ENCODE results near the gene DDX11. TPM values are rescaled to one million over a fixed set of nuclear protein-coding genes. Genes with fewer than 3 reads are reported as not detected.
"Not testable (repeated sequence)": the region's sequence is repeated elsewhere in the genome, so short reads cannot be mapped to it uniquely, and the experiment has no call there.

Gene DDX11
- total RNA-seq, 1 experiment from 2014 or later = 48.7 TPM

DNA sequence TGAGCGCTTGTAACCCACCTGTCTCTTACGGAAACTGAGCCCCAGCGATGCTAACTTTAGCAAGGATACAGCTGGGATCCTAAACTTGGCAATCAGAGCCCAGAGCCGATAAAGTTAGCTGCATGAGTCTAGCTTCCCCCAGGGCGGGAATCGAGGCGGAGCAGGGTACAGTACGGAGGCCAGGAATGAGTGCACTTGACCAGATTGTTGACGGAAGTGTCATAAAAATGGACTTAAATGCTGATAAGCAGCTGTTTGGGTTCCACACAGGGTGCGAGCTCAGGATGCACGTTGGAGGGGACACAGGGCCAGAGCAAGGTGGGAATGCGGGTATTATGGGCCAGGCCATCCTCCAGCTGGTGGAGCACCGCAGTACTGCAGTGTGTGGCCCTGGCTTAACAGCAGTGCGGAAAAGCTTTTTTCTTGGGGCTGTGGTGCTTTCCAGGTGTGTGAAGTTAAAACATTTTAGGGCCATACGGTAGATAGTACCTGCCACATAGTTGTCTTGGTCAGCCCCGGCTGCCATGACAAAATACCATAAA, 744 bp downstream of the DDX11 start:
- Mint-ChIP-seq H3K4me3 (ENCODE audit: unreplicated experiment) (peak overlapping the region; percentile 97), H3K27ac (ENCODE audit: low read depth, unreplicated experiment) (peak overlapping the region; percentile 95), H3K4me1 (ENCODE audit: insufficient read depth, unreplicated experiment) (peaks cover 19% of the 10 kb centered on the region), H3K36me3 (ENCODE audit: insufficient read depth, unreplicated experiment) (peaks cover 30% of the 10 kb centered on the region)
- ChIA-PET POLR2A (interaction anchor here (1.6 kb wide), 1 partner anchor 172 kb away, joined by 4 read pairs; no protein-coding TSS in a partner anchor), CTCF (interaction anchor here (1.2 kb wide), 1 partner anchor 224 kb away, joined by 3 read pairs; no protein-coding TSS in a partner anchor)
- TF ChIP-seq CTCF (IDR thresholded peaks at IDR 0.05; ENCODE audit: unreplicated experiment) = peak; percentile 35
- intact Hi-C loops (cut with micrococcal nuclease); DNase-seq (ENCODE audit: unreplicated experiment); H3K9me3 Mint-ChIP-seq (ENCODE audit: unreplicated experiment); H3K27me3 Mint-ChIP-seq (ENCODE audit: insufficient read depth, unreplicated experiment): not testable (repeated sequence)
- BruUV-seq (replicated peaks) = TSS peak; percentile 58

GRCh38 chr12:31076150-31076549, 2.5 kb downstream of the DDX11 start:
- H3K4me1 Mint-ChIP-seq (ENCODE audit: insufficient read depth, unreplicated experiment) = peaks cover 29% of the 10 kb centered on the region
- peak overlapping the region; percentile 42 for H3K27ac Mint-ChIP-seq (ENCODE audit: low read depth, unreplicated experiment)
- POLR2A ChIA-PET; H3K27me3 Mint-ChIP-seq (ENCODE audit: insufficient read depth, unreplicated experiment); H3K9me3 Mint-ChIP-seq (ENCODE audit: unreplicated experiment); intact Hi-C loops (cut with micrococcal nuclease); BruUV-seq (replicated peaks); H3K4me3 Mint-ChIP-seq (ENCODE audit: unreplicated experiment); DNase-seq (ENCODE audit: unreplicated experiment); CTCF ChIA-PET: not testable (repeated sequence)
- peaks cover 32% of the 10 kb centered on the region for H3K36me3 Mint-ChIP-seq (ENCODE audit: insufficient read depth, unreplicated experiment)

- H3K4me3 Mint-ChIP-seq (ENCODE audit: unreplicated experiment); intact Hi-C loops (cut with micrococcal nuclease); H3K27me3 Mint-ChIP-seq (ENCODE audit: insufficient read depth, unreplicated experiment); POLR2A ChIA-PET; BruUV-seq (replicated peaks); H3K9me3 Mint-ChIP-seq (ENCODE audit: unreplicated experiment); DNase-seq (ENCODE audit: unreplicated experiment): not testable (repeated sequence)
- CTCF ChIA-PET = interaction anchor here (0.7 kb wide), 1 partner anchor 1873 kb away, joined by 3 read pairs; no protein-coding TSS in a partner anchor
- H3K27ac Mint-ChIP-seq (ENCODE audit: low read depth, unreplicated experiment) = peak overlapping the region; percentile 89
- H3K36me3 Mint-ChIP-seq (ENCODE audit: insufficient read depth, unreplicated experiment) = peaks cover 32% of the 10 kb centered on the region
- peaks cover 30% of the 10 kb centered on the region for H3K4me1 Mint-ChIP-seq (ENCODE audit: insufficient read depth, unreplicated experiment)
These were observed 3.4 kb downstream of the DDX11 start for GRCh38 chr12:31077095-31077494.

DNA sequence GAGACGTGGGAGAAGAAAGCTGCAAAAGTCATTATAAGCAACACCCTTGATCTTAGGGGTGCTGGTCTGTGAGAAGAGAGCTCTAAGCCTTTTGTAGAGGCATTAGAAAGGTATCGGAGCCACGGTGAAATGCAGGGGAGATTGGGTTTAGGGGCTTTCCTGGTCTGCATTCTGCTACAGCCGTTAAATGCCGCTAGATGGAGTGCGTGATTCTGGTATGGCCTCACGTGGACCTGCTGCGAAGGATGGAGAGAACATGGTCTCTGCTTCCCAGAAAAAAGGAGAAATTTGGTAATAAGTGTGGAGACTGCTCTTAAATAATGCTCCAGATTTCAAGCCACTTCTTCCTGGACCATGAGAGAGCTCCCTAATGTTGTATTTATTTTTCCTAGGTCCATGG, 4.3 kb downstream of the DDX11 start:
- H3K27me3 Mint-ChIP-seq (ENCODE audit: insufficient read depth, unreplicated experiment); DNase-seq (ENCODE audit: unreplicated experiment); H3K9me3 Mint-ChIP-seq (ENCODE audit: unreplicated experiment); intact Hi-C loops (cut with micrococcal nuclease); BruUV-seq (replicated peaks): not testable (repeated sequence)
- ChIA-PET CTCF (interaction anchor here (0.6 to 0.8 kb wide), 3 partner anchors 10 to 55 kb away, joined by 3 to 4 read pairs (median 3); no protein-coding TSS in a partner anchor), POLR2A (interaction anchor here (0.6 to 0.7 kb wide), 2 partner anchors 217 to 1334 kb away, joined by 3 to 4 read pairs; no protein-coding TSS in a partner anchor)
- H3K4me1 Mint-ChIP-seq (ENCODE audit: insufficient read depth, unreplicated experiment) = peaks cover 27% of the 10 kb centered on the region
- peak overlapping the region; percentile 89 for H3K27ac Mint-ChIP-seq (ENCODE audit: low read depth, unreplicated experiment)
- peaks cover 31% of the 10 kb centered on the region for H3K36me3 Mint-ChIP-seq (ENCODE audit: insufficient read depth, unreplicated experiment)
- H3K4me3 Mint-ChIP-seq (ENCODE audit: unreplicated experiment) = peak overlapping the region; percentile 63

GRCh38 chr12:31079421-31079820, 5.8 kb downstream of the DDX11 start:
- BruUV-seq (replicated peaks); H3K4me3 Mint-ChIP-seq (ENCODE audit: unreplicated experiment); H3K27ac Mint-ChIP-seq (ENCODE audit: low read depth, unreplicated experiment); H3K27me3 Mint-ChIP-seq (ENCODE audit: insufficient read depth, unreplicated experiment); H3K9me3 Mint-ChIP-seq (ENCODE audit: unreplicated experiment); intact Hi-C loops (cut with micrococcal nuclease); POLR2A ChIA-PET: not testable (repeated sequence)
- H3K4me1 Mint-ChIP-seq (ENCODE audit: insufficient read depth, unreplicated experiment) = peaks cover 25% of the 10 kb centered on the region
- peaks cover 22% of the 10 kb centered on the region for H3K36me3 Mint-ChIP-seq (ENCODE audit: insufficient read depth, unreplicated experiment)
- CTCF ChIA-PET = interaction anchor here (0.7 kb wide), 1 partner anchor 243 kb away, joined by 3 read pairs; no protein-coding TSS in a partner anchor
- peak; percentile 2 for DNase-seq (ENCODE audit: unreplicated experiment)

GRCh38 chr12:31080221-31080620, 6.6 kb downstream of the DDX11 start:
- H3K27me3 Mint-ChIP-seq (ENCODE audit: insufficient read depth, unreplicated experiment); H3K9me3 Mint-ChIP-seq (ENCODE audit: unreplicated experiment); CTCF ChIA-PET; POLR2A ChIA-PET; intact Hi-C loops (cut with micrococcal nuclease); BruUV-seq (replicated peaks); H3K4me3 Mint-ChIP-seq (ENCODE audit: unreplicated experiment): not testable (repeated sequence)
- Mint-ChIP-seq H3K4me1 (ENCODE audit: insufficient read depth, unreplicated experiment) (peaks cover 24% of the 10 kb centered on the region), H3K27ac (ENCODE audit: low read depth, unreplicated experiment) (peak overlapping the region; percentile 78), H3K36me3 (ENCODE audit: insufficient read depth, unreplicated experiment) (peaks cover 22% of the 10 kb centered on the region)
- peak; percentile 29 for DNase-seq (ENCODE audit: unreplicated experiment)

GRCh38 chr12:31081274-31081673, 7.6 kb downstream of the DDX11 start:
- POLR2A ChIA-PET; H3K27me3 Mint-ChIP-seq (ENCODE audit: insufficient read depth, unreplicated experiment); intact Hi-C loops (cut with micrococcal nuclease); H3K9me3 Mint-ChIP-seq (ENCODE audit: unreplicated experiment); CTCF ChIA-PET; BruUV-seq (replicated peaks); H3K4me3 Mint-ChIP-seq (ENCODE audit: unreplicated experiment): not testable (repeated sequence)
- Mint-ChIP-seq H3K27ac (ENCODE audit: low read depth, unreplicated experiment) (peak overlapping the region; percentile 78), H3K36me3 (ENCODE audit: insufficient read depth, unreplicated experiment) (peaks cover 25% of the 10 kb centered on the region), H3K4me1 (ENCODE audit: insufficient read depth, unreplicated experiment) (peaks cover 18% of the 10 kb centered on the region)
- DNase-seq (ENCODE audit: unreplicated experiment) = peak; percentile 1

DNA sequence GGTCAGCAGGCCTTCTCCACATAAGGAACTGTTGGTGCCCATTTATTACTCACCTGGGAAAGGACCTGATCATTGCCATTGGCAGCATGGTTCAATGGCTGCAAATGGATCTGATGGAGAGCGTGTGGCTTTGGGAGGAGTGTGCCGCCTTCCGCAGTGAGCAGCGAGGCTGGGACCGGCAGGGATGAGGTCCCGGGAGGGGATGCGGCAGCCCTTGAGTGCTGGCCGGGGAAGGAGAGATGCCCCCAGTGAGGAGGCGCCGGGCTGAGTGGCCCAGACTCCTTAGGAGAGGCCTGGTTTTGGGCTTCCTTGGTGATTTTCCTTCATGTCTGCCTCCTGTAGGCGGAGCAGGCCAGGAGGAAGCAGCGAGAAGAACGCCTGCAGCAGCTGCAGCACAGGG, 10.6 kb downstream of the DDX11 start:
- POLR2A ChIA-PET; CTCF ChIA-PET; BruUV-seq (replicated peaks); intact Hi-C loops (cut with micrococcal nuclease); H3K4me3 Mint-ChIP-seq (ENCODE audit: unreplicated experiment); H3K27me3 Mint-ChIP-seq (ENCODE audit: insufficient read depth, unreplicated experiment); H3K9me3 Mint-ChIP-seq (ENCODE audit: unreplicated experiment); DNase-seq (ENCODE audit: unreplicated experiment): not testable (repeated sequence)
- Mint-ChIP-seq H3K27ac (ENCODE audit: low read depth, unreplicated experiment) (peak overlapping the region; percentile 10), H3K4me1 (ENCODE audit: insufficient read depth, unreplicated experiment) (peaks cover 12% of the 10 kb centered on the region), H3K36me3 (ENCODE audit: insufficient read depth, unreplicated experiment) (peaks cover 22% of the 10 kb centered on the region)

- H3K27me3 Mint-ChIP-seq (ENCODE audit: insufficient read depth, unreplicated experiment); POLR2A ChIA-PET; DNase-seq (ENCODE audit: unreplicated experiment); H3K4me1 Mint-ChIP-seq (ENCODE audit: insufficient read depth, unreplicated experiment); intact Hi-C loops (cut with micrococcal nuclease); BruUV-seq (replicated peaks); H3K9me3 Mint-ChIP-seq (ENCODE audit: unreplicated experiment); CTCF ChIA-PET; H3K4me3 Mint-ChIP-seq (ENCODE audit: unreplicated experiment); H3K27ac Mint-ChIP-seq (ENCODE audit: low read depth, unreplicated experiment): not testable (repeated sequence)
- peaks cover 22% of the 10 kb centered on the region for H3K36me3 Mint-ChIP-seq (ENCODE audit: insufficient read depth, unreplicated experiment)
These were observed 12.4 kb downstream of the DDX11 start for GRCh38 chr12:31086032-31086431.
